Measurements from ENCODE around the gene TRIM54. TPM values are rescaled to one million over a fixed set of nuclear protein-coding genes. Genes with fewer than 3 reads are reported as not detected.

Gene TRIM54
- total and polyA plus RNA-seq, 5 donors from 2014 or later = 0.10 TPM; not detected in 4

DNA sequence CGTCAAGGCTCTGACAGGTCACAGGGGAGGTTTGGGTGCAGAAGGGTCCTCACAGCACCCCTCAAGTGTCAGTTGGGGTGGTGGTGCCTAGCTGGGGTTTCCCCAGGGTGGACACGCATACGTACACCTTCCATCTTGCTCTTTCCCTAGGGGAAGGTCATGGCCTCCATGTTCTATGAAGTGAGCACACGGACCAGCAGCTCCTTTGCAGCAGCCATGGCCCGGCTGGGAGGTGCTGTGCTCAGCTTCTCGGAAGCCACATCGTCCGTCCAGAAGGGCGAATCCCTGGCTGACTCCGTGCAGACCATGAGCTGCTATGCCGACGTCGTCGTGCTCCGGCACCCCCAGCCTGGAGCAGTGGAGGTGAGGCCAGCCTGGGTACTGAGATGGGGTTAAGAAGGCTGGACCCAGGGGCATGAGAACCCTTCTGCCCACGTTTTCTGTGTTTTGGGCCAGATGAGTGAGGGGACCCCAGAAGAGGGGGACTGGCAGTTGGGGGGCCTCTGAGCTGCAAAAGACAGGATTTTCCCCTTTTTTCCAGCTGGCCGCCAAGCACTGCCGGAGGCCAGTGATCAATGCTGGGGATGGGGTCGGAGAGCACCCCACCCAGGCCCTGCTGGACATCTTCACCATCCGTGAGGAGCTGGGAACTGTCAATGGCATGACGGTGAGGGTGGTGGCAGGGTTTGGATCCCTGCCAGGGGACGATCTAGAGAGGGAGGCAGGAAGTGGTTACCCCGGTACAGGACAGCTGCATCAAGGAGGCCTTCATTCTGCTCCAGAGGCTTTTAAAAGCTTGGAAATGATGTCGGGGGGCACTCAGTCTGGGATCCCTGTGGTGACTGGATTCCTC is 40.2 kb upstream of the TRIM54 start:
- H3K9me3 Mint-ChIP-seq = no peaks in the 10 kb centered on the region
- no peaks in the 10 kb centered on the region for H3K9me3 ChIP-seq (ENCODE audit: control insufficient read depth in 2 of 2, low read length in 2 of 2)
- H3K36me3 Mint-ChIP-seq = peaks cover 31% of the 10 kb centered on the region
- no peak overlapping the region for H3K27ac ChIP-seq (ENCODE audit: insufficient read depth, low read length, poor library complexity, severe bottlenecking)
- H3K4me1 ChIP-seq (ENCODE audit: control insufficient read depth, insufficient read depth, low read length, poor library complexity, severe bottlenecking) = peaks cover 3% of the 10 kb centered on the region
- H3K27me3 Mint-ChIP-seq = no peaks in the 10 kb centered on the region
- no peaks in the 10 kb centered on the region for H3K27me3 ChIP-seq (ENCODE audit: control insufficient read depth, insufficient read depth, low read length)
- DNase-seq = peak in 1 of 3 donors; percentile 33
- no peak overlapping the region for H3K4me3 ChIP-seq (ENCODE audit: low read depth, low read length)
- no peak for ATAC-seq (ENCODE audit: low read depth in 2 of 2)
- H3K36me3 ChIP-seq (ENCODE audit: control insufficient read depth, insufficient read depth, low read length) = peaks cover 64% of the 10 kb centered on the region
- no peak overlapping the region for H3K27ac Mint-ChIP-seq
- H3K4me1 Mint-ChIP-seq = peaks cover 0 to 2% (median 0%) of the 10 kb centered on the region in 4 donors
- H3K4me3 Mint-ChIP-seq = no peak overlapping the region

DNA sequence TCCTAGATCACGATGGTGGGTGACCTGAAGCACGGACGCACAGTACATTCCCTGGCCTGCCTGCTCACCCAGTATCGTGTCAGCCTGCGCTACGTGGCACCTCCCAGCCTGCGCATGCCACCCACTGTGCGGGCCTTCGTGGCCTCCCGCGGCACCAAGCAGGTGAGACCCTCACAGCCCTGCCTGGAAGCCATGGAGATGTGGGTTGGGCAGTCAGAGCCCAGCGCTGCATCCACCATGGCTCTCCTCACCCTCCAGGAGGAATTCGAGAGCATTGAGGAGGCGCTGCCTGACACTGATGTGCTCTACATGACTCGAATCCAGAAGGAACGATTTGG is 39.6 kb upstream of the TRIM54 start:
- no peaks in the 10 kb centered on the region for H3K27me3 ChIP-seq (ENCODE audit: control insufficient read depth, insufficient read depth, low read length)
- Mint-ChIP-seq H3K9me3 (no peaks in the 10 kb centered on the region), H3K27me3 (no peaks in the 10 kb centered on the region), H3K27ac (no peak overlapping the region), H3K36me3 (peaks cover 25% of the 10 kb centered on the region), H3K4me1 (peaks cover 0 to 2% (median 0%) of the 10 kb centered on the region in 4 donors), H3K4me3 (no peak overlapping the region)
- H3K27ac ChIP-seq (ENCODE audit: insufficient read depth, low read length, poor library complexity, severe bottlenecking) = no peak overlapping the region
- H3K9me3 ChIP-seq (ENCODE audit: control insufficient read depth in 2 of 2, low read length in 2 of 2) = no peaks in the 10 kb centered on the region
- DNase-seq (no peak), ATAC-seq (ENCODE audit: low read depth in 2 of 2) (no peak)
- peaks cover 58% of the 10 kb centered on the region for H3K36me3 ChIP-seq (ENCODE audit: control insufficient read depth, insufficient read depth, low read length)
- H3K4me3 ChIP-seq (ENCODE audit: low read depth, low read length) = no peak overlapping the region
- H3K4me1 ChIP-seq (ENCODE audit: control insufficient read depth, insufficient read depth, low read length, poor library complexity, severe bottlenecking) = peaks cover 3% of the 10 kb centered on the region

DNA sequence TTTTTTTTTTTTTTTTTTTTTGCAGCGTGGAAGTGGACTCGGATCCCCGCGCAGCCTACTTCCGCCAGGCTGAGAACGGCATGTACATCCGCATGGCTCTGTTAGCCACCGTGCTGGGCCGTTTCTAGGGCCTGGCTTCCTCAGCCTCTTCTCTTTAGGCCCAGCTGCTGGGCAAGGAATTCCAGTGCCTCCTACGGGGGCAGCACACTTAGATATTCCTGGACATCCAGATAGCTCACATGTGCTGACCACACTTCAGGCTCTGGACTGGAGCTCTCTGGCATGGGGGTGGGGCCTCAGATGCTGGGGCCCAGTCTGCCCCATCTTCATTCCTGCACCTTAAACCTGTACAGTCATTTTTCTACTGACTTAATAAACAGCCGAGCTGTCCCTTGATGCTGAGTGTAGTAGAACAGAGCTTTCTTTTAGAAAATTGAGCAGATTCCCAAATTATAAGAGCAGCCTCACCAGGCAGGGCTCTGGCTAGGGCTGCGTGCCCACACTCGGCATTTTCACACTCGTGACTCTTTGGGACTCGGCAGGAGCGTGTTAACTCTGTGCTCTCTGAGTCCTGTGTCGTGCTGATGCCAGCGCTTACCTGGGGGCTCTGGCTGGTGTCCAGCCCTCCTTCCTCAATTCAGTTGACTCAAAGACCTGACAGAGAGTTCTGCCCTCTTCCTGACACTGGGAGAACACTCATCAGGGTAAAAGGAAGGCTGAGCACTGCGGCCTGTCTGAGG is 38.7 kb upstream of the TRIM54 start:
- H3K27me3 Mint-ChIP-seq = peaks cover 4% of the 10 kb centered on the region
- H3K9me3 Mint-ChIP-seq = no peaks in the 10 kb centered on the region
- H3K27ac Mint-ChIP-seq = no peak overlapping the region
- ATAC-seq (ENCODE audit: low read depth in 2 of 2) (no peak), DNase-seq (no peak)
- no peak overlapping the region for H3K27ac ChIP-seq (ENCODE audit: insufficient read depth, low read length, poor library complexity, severe bottlenecking)
- peaks cover 3% of the 10 kb centered on the region for H3K4me1 ChIP-seq (ENCODE audit: control insufficient read depth, insufficient read depth, low read length, poor library complexity, severe bottlenecking)
- no peaks in the 10 kb centered on the region for H3K27me3 ChIP-seq (ENCODE audit: control insufficient read depth, insufficient read depth, low read length)
- no peak overlapping the region for H3K4me3 ChIP-seq (ENCODE audit: low read depth, low read length)
- no peak overlapping the region for H3K4me3 Mint-ChIP-seq
- peaks cover 49% of the 10 kb centered on the region for H3K36me3 ChIP-seq (ENCODE audit: control insufficient read depth, insufficient read depth, low read length)
- no peaks in the 10 kb centered on the region for H3K9me3 ChIP-seq (ENCODE audit: control insufficient read depth in 2 of 2, low read length in 2 of 2)
- H3K4me1 Mint-ChIP-seq = peaks cover 0 to 2% (median 0%) of the 10 kb centered on the region in 4 donors
- peaks cover 17% of the 10 kb centered on the region for H3K36me3 Mint-ChIP-seq

DNA sequence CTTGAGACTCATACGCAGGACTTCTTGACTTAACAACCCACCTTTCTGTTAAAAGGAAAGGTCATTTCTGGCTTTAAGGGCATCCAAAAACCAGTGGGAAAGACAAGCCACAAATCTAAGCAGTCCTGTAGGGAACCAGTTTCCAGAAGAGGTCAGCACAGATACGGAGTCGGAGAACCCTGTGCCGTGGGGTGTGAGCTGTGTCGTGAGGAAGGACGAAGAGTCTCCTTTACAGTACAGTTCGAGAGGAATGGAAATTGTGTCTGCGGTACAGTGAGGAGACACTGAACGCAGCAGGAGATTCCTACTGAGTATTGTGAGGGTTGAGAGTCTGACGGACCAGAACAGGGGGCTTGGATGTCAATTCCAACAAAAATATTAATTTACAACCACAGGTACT is 37.1 kb upstream of the TRIM54 start:
- ATAC-seq (ENCODE audit: low read depth in 2 of 2) (no peak), DNase-seq (no peak)
- Histone ChIP-seq H3K27ac (ENCODE audit: insufficient read depth, low read length, poor library complexity, severe bottlenecking) (no peak overlapping the region), H3K36me3 (ENCODE audit: control insufficient read depth, insufficient read depth, low read length) (peaks cover 36% of the 10 kb centered on the region), H3K9me3 (ENCODE audit: control insufficient read depth in 2 of 2, low read length in 2 of 2) (no peaks in the 10 kb centered on the region), H3K4me1 (ENCODE audit: control insufficient read depth, insufficient read depth, low read length, poor library complexity, severe bottlenecking) (peaks cover 6% of the 10 kb centered on the region), H3K27me3 (ENCODE audit: control insufficient read depth, insufficient read depth, low read length) (no peaks in the 10 kb centered on the region), H3K4me3 (ENCODE audit: low read depth, low read length) (no peak overlapping the region)
- Mint-ChIP-seq H3K27ac (peak overlapping the region in 1 of 3 donors; percentile 17), H3K4me1 (peaks cover 0 to 2% (median 0%) of the 10 kb centered on the region in 4 donors), H3K4me3 (no peak overlapping the region), H3K36me3 (peaks cover 5% of the 10 kb centered on the region), H3K9me3 (no peaks in the 10 kb centered on the region), H3K27me3 (peaks cover 4% of the 10 kb centered on the region)

DNA sequence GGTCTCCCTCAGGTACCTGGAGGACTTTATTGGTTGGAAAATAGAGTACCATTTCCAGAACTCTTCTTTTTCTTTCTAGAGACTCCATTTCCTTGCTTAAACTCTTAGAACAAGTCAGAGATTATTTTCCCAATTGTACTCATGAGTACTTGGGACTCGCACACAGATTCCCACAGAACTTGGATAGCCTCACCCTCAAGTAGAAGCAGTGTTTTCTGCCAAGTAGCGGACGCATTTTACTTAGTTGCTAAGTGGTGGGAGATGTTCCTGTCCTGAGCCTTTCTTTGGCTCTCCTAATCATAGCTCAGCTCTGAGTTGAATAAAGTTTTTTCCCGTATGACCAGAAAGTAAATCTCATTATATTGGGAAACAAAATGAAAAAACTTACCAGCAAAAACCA is 36.6 kb upstream of the TRIM54 start:
- Mint-ChIP-seq H3K4me1 (peaks cover 0 to 2% (median 0%) of the 10 kb centered on the region in 4 donors), H3K36me3 (peaks cover 5% of the 10 kb centered on the region), H3K4me3 (no peak overlapping the region), H3K27ac (peak overlapping the region in 1 of 3 donors; percentile 17), H3K27me3 (peaks cover 4% of the 10 kb centered on the region), H3K9me3 (no peaks in the 10 kb centered on the region)
- no peak overlapping the region for H3K27ac ChIP-seq (ENCODE audit: insufficient read depth, low read length, poor library complexity, severe bottlenecking)
- peaks cover 31% of the 10 kb centered on the region for H3K36me3 ChIP-seq (ENCODE audit: control insufficient read depth, insufficient read depth, low read length)
- no peak for ATAC-seq (ENCODE audit: low read depth in 2 of 2)
- H3K27me3 ChIP-seq (ENCODE audit: control insufficient read depth, insufficient read depth, low read length) = no peaks in the 10 kb centered on the region
- H3K4me3 ChIP-seq (ENCODE audit: low read depth, low read length) = no peak overlapping the region
- H3K4me1 ChIP-seq (ENCODE audit: control insufficient read depth, insufficient read depth, low read length, poor library complexity, severe bottlenecking) = peaks cover 10% of the 10 kb centered on the region
- no peaks in the 10 kb centered on the region for H3K9me3 ChIP-seq (ENCODE audit: control insufficient read depth in 2 of 2, low read length in 2 of 2)
- DNase-seq = no peak

DNA sequence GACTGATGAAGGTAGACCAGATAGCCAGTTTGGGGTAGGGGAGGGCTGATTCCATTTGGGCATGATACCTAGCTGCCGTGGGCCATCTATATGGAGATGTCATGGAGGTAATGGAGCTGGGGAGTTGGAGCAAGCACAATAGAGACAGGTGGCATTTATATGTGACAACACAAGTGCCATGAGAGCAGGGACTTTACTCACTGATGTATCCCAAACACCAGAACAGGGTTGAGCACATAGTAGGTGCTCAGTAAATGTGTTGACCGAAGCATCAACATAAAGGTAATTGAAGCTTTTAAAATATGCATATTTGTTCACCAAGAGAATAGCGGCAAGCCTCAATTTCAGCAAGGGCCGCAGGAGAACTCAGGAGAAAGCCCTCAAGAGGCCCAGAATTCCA is 34.3 kb upstream of the TRIM54 start:
- no peak overlapping the region for H3K4me3 ChIP-seq (ENCODE audit: low read depth, low read length)
- Mint-ChIP-seq H3K27me3 (peaks cover 11% of the 10 kb centered on the region), H3K4me1 (no peaks in the 10 kb centered on the region), H3K9me3 (no peaks in the 10 kb centered on the region), H3K36me3 (peaks cover 5% of the 10 kb centered on the region), H3K27ac (peak overlapping the region in 1 of 3 donors; percentile 74), H3K4me3 (no peak overlapping the region)
- peaks cover 7% of the 10 kb centered on the region for H3K4me1 ChIP-seq (ENCODE audit: control insufficient read depth, insufficient read depth, low read length, poor library complexity, severe bottlenecking)
- no peaks in the 10 kb centered on the region for H3K27me3 ChIP-seq (ENCODE audit: control insufficient read depth, insufficient read depth, low read length)
- peaks cover 13% of the 10 kb centered on the region for H3K36me3 ChIP-seq (ENCODE audit: control insufficient read depth, insufficient read depth, low read length)
- ATAC-seq (ENCODE audit: low read depth in 2 of 2) (no peak), DNase-seq (no peak)
- H3K27ac ChIP-seq (ENCODE audit: insufficient read depth, low read length, poor library complexity, severe bottlenecking) = no peak overlapping the region
- no peaks in the 10 kb centered on the region for H3K9me3 ChIP-seq (ENCODE audit: control insufficient read depth in 2 of 2, low read length in 2 of 2)

DNA sequence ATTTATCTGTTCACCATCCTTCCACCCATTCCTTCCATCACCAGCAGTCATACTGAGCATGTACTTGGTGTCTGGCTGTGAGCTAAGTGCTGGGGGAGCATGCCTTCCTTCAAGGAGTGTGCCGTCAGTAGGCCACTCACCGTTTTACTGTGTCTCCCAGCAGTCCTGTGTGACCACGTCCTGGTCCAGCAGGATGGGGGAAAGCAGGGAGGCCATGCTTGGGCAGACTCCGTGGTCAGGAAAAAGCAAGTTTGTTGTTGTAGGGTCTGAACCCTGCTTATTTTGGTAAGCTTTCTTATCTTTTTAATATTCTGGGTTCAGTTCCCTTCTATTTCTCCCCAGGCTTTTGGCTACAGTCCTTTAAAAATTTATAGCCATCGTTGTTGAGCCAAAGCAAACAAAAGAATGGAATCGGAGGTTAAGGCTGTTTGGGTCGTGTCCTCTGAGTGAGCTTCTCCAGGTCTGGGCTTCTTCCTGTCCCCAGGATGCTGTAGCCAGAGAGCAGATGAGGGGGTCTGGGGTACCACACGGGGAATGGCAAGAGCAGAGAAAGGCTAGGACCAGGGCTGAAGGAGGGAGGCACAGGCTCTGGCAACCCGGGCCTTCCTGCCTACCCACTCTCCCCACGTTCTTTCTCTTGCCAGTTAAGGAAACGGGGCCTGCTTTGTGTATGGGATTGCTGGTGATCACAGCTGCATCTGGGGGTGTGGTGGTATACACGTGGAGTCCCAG is 32.9 kb upstream of the TRIM54 start:
- no peak overlapping the region for H3K4me3 ChIP-seq (ENCODE audit: low read depth, low read length)
- H3K27me3 ChIP-seq (ENCODE audit: control insufficient read depth, insufficient read depth, low read length) = no peaks in the 10 kb centered on the region
- Mint-ChIP-seq H3K4me3 (no peak overlapping the region), H3K4me1 (no peaks in the 10 kb centered on the region), H3K9me3 (no peaks in the 10 kb centered on the region), H3K36me3 (peaks cover 1% of the 10 kb centered on the region), H3K27ac (no peak overlapping the region), H3K27me3 (peaks cover 25% of the 10 kb centered on the region)
- peaks cover 7% of the 10 kb centered on the region for H3K4me1 ChIP-seq (ENCODE audit: control insufficient read depth, insufficient read depth, low read length, poor library complexity, severe bottlenecking)
- no peak for DNase-seq
- H3K9me3 ChIP-seq (ENCODE audit: control insufficient read depth in 2 of 2, low read length in 2 of 2) = no peaks in the 10 kb centered on the region
- no peak for ATAC-seq (ENCODE audit: low read depth in 2 of 2)
- no peak overlapping the region for H3K27ac ChIP-seq (ENCODE audit: insufficient read depth, low read length, poor library complexity, severe bottlenecking)
- peaks cover under 1% of the 10 kb centered on the region for H3K36me3 ChIP-seq (ENCODE audit: control insufficient read depth, insufficient read depth, low read length)
